ENCODE results near the gene REXO5. TPM values are rescaled to one million over a fixed set of nuclear protein-coding genes. Genes with fewer than 3 reads are reported as not detected.

The REXO5 gene
- total RNA-seq, 2 experiments from 2014 or later: 18.7 to 24.7 TPM

GRCh38 chr16:20871941-20872815 lies 65.9 kb downstream of the REXO5 start:
- CTCF ChIA-PET: interaction anchor here (0.9 to 4.2 kb wide), 5 partner anchors 22 to 37 kb away, joined by 3 to 28 read pairs (median 9); no protein-coding TSS in a partner anchor
- peaks cover 37% of the 10 kb centered on the region for H3K36me3 Mint-ChIP-seq
- H3K27ac Mint-ChIP-seq: peak overlapping the region; percentile 68
- no peaks in the 10 kb centered on the region for H3K9me3 Mint-ChIP-seq (ENCODE audit: low read depth)
- no peak for ATAC-seq
- no peaks in the 10 kb centered on the region for H3K27me3 Mint-ChIP-seq
- peaks cover 89% of the 10 kb centered on the region for H3K4me1 Mint-ChIP-seq
- H3K4me3 Mint-ChIP-seq: no peak overlapping the region
- no peak for DNase-seq

GRCh38 chr16:20873331-20873730 lies 67.0 kb downstream of the REXO5 start:
- ATAC-seq (no peak), DNase-seq (no peak)
- Mint-ChIP-seq H3K36me3 (peaks cover 38% of the 10 kb centered on the region), H3K27me3 (no peaks in the 10 kb centered on the region), H3K4me1 (peaks cover 86% of the 10 kb centered on the region), H3K27ac (peak overlapping the region; percentile 98), H3K9me3 (ENCODE audit: low read depth) (no peaks in the 10 kb centered on the region), H3K4me3 (no peak overlapping the region)
- CTCF ChIA-PET: interaction anchor here (0.9 to 4.2 kb wide), 8 partner anchors 8 to 71 kb away, joined by 3 to 28 read pairs (median 16); no protein-coding TSS in a partner anchor

DNA sequence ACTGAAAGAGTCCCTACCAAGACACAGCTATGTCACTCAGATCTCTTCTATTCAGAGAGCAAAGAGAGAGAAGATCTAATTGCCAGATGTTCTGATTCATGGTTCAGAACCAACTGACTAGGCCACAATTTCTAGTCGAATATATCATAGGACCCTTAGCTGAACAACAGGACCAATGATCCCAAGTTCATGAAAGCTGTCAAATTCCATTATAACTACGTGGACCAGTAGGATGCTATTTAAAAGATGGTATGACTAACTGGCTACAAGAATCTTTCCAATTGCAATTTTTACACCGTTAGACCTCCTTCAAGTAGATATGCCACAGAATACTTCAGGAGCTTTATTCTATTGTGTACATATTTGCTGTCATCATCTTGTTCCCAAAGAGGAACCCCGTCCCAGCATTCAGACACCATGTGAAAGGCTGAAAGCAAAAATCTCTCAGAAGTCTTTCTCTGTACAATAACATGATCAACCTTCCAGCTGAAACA lies 67.8 kb downstream of the REXO5 start:
- peak; percentile 5 for ATAC-seq
- CTCF ChIA-PET: interaction anchor here (0.6 to 4.2 kb wide), 17 partner anchors 8 to 283 kb away, joined by 3 to 28 read pairs (median 8); partner anchors contain the start of genes DCUN1D3, ERI2, LYRM1 and REXO5
- DNase-seq: no peak
- peak overlapping the region; percentile 98 for H3K27ac Mint-ChIP-seq
- peak overlapping the region; percentile 66 for H3K4me3 Mint-ChIP-seq
- peaks cover 39% of the 10 kb centered on the region for H3K36me3 Mint-ChIP-seq
- no peaks in the 10 kb centered on the region for H3K9me3 Mint-ChIP-seq (ENCODE audit: low read depth)
- H3K4me1 Mint-ChIP-seq: peaks cover 89% of the 10 kb centered on the region
- H3K27me3 Mint-ChIP-seq: no peaks in the 10 kb centered on the region

DNA sequence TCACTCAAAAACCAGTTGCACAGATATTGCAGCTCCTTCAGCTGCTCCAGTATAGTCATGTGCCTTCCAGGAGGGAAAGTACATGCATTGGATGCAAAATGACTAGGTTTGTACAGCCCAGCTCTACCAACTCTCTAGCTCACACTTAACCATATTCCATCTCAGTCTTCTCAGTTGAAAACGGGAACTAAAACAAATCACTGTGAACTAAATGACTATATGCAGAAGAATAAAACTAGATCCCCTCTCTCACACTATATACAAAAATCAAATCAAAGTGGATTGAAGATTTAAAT lies 69.0 kb downstream of the REXO5 start:
- Mint-ChIP-seq H3K36me3 (peaks cover 39% of the 10 kb centered on the region), H3K4me3 (peak overlapping the region; percentile 65), H3K27ac (peak overlapping the region; percentile 98), H3K4me1 (peaks cover 91% of the 10 kb centered on the region), H3K27me3 (no peaks in the 10 kb centered on the region), H3K9me3 (ENCODE audit: low read depth) (no peaks in the 10 kb centered on the region)
- peak; percentile 13 for ATAC-seq
- no peak for DNase-seq
- CTCF ChIA-PET: interaction anchor here (0.9 to 4.2 kb wide), 12 partner anchors 8 to 69 kb away, joined by 3 to 28 read pairs (median 13); partner anchors contain the start of genes DCUN1D3, ERI2, LYRM1 and REXO5

DNA sequence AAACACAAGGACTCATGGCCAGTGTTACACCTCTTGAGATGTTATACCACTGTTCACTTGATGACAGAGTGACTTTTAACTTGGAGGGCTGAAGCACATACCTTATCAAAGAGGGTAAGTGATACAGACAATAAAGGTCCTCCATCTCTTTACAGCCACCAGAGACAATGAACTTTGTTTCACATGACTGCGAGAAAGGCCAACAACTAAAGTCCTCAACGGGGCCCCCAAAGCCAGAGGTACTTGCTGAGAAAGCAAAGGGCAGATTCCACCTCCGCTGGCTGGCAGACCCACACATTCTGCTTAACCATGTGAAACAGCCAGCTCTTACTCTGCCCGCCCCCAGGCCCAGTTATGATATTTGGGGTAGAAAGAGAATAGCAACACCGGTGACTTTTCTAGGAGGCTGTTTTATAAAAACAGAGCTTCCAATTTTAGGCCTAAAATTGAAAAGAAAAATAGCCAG lies 72.4 kb downstream of the REXO5 start:
- CTCF ChIA-PET: interaction anchor here (1.0 to 1.8 kb wide), 3 partner anchors 12 to 206 kb away, joined by 3 to 8 read pairs (median 5); no protein-coding TSS in a partner anchor
- ATAC-seq: no peak
- DNase-seq: no peak
- no peaks in the 10 kb centered on the region for H3K9me3 Mint-ChIP-seq (ENCODE audit: low read depth)
- no peaks in the 10 kb centered on the region for H3K27me3 Mint-ChIP-seq
- H3K4me1 Mint-ChIP-seq: peaks cover 80% of the 10 kb centered on the region
- H3K36me3 Mint-ChIP-seq: peaks cover 39% of the 10 kb centered on the region
- no peak overlapping the region for H3K4me3 Mint-ChIP-seq
- H3K27ac Mint-ChIP-seq: peak overlapping the region; percentile 90

- Mint-ChIP-seq H3K4me3 (peak overlapping the region; percentile 62), H3K27me3 (no peaks in the 10 kb centered on the region), H3K36me3 (peaks cover 43% of the 10 kb centered on the region), H3K9me3 (ENCODE audit: low read depth) (no peaks in the 10 kb centered on the region), H3K4me1 (peaks cover 80% of the 10 kb centered on the region), H3K27ac (peak overlapping the region; percentile 90)
- DNase-seq (no peak), ATAC-seq (peak; percentile 50)
- CTCF ChIA-PET: interaction anchor here (1.0 to 1.8 kb wide), 2 partner anchors 13 to 29 kb away, joined by 3 to 8 read pairs; no protein-coding TSS in a partner anchor
Measured at GRCh38 chr16:20879175-20880040, 73.1 kb downstream of the REXO5 start.

GRCh38 chr16:20880867-20881502 lies 74.7 kb downstream of the REXO5 start:
- DNase-seq: no peak
- Mint-ChIP-seq H3K9me3 (ENCODE audit: low read depth) (no peaks in the 10 kb centered on the region), H3K36me3 (peaks cover 51% of the 10 kb centered on the region), H3K27me3 (no peaks in the 10 kb centered on the region), H3K4me3 (no peak overlapping the region), H3K27ac (peak overlapping the region; percentile 29), H3K4me1 (peaks cover 76% of the 10 kb centered on the region)
- CTCF ChIA-PET: interaction anchor here (1.4 kb wide), 1 partner anchor 75 kb away, joined by 3 read pairs; the partner anchor contains the start of genes ERI2 and REXO5
- no peak for ATAC-seq

DNA sequence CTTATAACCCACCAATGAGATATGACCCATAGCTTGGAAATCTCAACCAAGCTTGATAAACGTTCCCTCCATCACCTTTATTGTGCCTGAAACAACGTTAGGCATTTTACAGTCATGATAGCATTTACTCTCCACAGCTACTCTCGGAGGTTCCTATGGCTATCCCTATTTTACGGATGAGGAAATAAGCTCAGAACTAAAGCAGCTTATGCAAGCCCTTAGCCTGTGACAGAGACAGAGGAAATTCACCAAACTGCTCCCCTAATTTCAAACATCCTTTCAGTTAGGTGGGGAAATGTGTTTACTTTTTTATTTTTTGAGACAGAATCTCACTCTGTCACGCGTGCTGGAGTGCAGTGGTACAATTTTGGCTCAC lies 75.2 kb downstream of the REXO5 start:
- Mint-ChIP-seq H3K4me3 (no peak overlapping the region), H3K27ac (peak overlapping the region; percentile 20), H3K27me3 (no peaks in the 10 kb centered on the region), H3K4me1 (peaks cover 74% of the 10 kb centered on the region), H3K9me3 (ENCODE audit: low read depth) (no peaks in the 10 kb centered on the region), H3K36me3 (peaks cover 50% of the 10 kb centered on the region)
- DNase-seq: no peak
- CTCF ChIA-PET: interaction anchor here (1.4 kb wide), 1 partner anchor 75 kb away, joined by 3 read pairs; the partner anchor contains the start of genes ERI2 and REXO5
- ATAC-seq: no peak

DNA sequence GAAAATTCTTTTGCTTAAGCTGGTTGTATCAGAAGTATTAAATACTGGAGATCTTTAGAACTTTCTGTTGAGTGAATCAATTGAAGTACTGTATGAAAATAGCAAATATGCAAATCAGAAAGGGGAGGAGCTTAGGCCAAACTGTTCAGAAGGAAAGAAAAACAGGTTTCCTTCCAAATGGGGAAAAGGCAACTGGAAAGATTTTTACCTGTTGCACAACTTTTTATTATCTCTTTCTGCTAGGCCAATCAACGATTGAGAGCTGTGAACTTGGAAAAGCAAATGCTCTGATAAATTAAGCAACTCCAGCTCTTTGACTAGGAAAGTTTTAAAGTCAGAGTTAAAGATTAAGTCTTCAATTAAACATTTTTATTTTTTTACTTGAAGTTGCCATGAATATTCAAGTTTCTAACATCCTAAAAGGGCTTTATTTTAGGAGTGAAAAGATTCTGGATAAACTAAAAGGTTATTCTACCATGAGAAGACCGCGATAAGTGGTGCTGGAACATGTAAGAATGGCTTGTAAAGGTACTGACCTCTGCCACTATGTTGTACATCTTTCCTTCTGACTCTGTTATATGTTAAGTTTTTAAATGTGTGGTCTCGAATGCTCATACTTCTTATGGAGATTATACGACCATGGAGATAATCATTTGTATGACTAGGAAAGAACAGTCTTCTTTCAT lies 77.4 kb downstream of the REXO5 start:
- H3K27ac Mint-ChIP-seq: peak overlapping the region; percentile 55
- peaks cover 53% of the 10 kb centered on the region for H3K36me3 Mint-ChIP-seq
- H3K9me3 Mint-ChIP-seq (ENCODE audit: low read depth): no peaks in the 10 kb centered on the region
- peaks cover 66% of the 10 kb centered on the region for H3K4me1 Mint-ChIP-seq
- ATAC-seq: no peak
- no peak overlapping the region for H3K4me3 Mint-ChIP-seq
- CTCF ChIA-PET: interaction anchor here (1.0 to 1.4 kb wide), 3 partner anchors 9 to 16 kb away, joined by 3 to 8 read pairs (median 6); partner anchors contain the start of genes DCUN1D3 and LYRM1
- no peak for DNase-seq
- no peaks in the 10 kb centered on the region for H3K27me3 Mint-ChIP-seq

DNA sequence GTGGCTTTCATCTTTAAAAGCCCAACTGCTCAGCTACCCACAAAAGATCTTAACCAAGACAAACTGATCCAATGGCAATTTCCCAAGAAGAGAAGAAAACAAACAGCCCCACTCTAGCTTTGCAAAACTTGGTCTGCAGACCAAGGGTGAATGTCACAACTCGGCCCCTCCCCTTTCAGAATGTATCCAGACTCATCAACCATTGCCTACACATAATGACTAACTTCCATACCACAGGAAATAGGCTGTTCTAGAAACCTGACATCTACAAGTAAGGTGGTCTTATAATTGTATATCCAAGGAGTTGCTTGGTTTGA lies 77.9 kb downstream of the REXO5 start:
- Mint-ChIP-seq H3K9me3 (ENCODE audit: low read depth) (no peaks in the 10 kb centered on the region), H3K27me3 (no peaks in the 10 kb centered on the region), H3K27ac (peak overlapping the region; percentile 55), H3K4me3 (no peak overlapping the region), H3K36me3 (peaks cover 51% of the 10 kb centered on the region), H3K4me1 (peaks cover 61% of the 10 kb centered on the region)
- ATAC-seq: peak; percentile 59
- CTCF ChIA-PET: interaction anchor here (1.2 to 1.4 kb wide), 2 partner anchors 9 to 16 kb away, joined by 6 to 8 read pairs; partner anchors contain the start of genes DCUN1D3 and LYRM1
- no peak for DNase-seq

GRCh38 chr16:20886320-20886719 lies 80.0 kb downstream of the REXO5 start:
- H3K4me1 Mint-ChIP-seq: peaks cover 54% of the 10 kb centered on the region
- no peak overlapping the region for H3K4me3 Mint-ChIP-seq
- no peaks in the 10 kb centered on the region for H3K27me3 Mint-ChIP-seq
- no peak overlapping the region for H3K27ac Mint-ChIP-seq
- DNase-seq (no peak), ATAC-seq (no peak)
- CTCF ChIA-PET: interaction anchor here (0.5 kb wide), 1 partner anchor 97 kb away, joined by 3 read pairs; no protein-coding TSS in a partner anchor
- no peaks in the 10 kb centered on the region for H3K9me3 Mint-ChIP-seq (ENCODE audit: low read depth)
- peaks cover 60% of the 10 kb centered on the region for H3K36me3 Mint-ChIP-seq

DNA sequence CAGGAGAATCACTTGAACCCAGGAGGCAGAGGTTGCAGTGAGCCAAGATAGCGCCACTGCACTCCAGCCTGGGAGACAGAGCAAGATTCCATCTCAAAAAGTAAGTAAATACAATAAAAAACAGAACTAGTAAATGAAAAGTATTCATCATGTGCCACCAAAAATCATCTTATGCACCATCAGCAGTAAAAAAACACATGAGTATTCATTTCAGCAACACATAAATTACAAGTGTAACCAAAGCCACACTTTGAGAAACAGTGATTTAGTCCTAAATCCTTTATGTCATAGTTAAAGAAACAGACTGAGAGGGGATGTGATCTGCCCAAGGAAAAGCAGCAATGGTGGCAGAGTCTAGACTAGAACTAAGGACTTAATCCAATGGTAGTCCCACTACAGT lies 80.9 kb downstream of the REXO5 start:
- peaks cover 65% of the 10 kb centered on the region for H3K36me3 Mint-ChIP-seq
- ATAC-seq (no peak), DNase-seq (no peak)
- CTCF ChIA-PET: interaction anchor here (0.5 to 1.9 kb wide), 2 partner anchors 13 to 98 kb away, joined by 3 to 8 read pairs; partner anchors contain the start of genes DCUN1D3 and LYRM1
- H3K27ac Mint-ChIP-seq: no peak overlapping the region
- H3K27me3 Mint-ChIP-seq: no peaks in the 10 kb centered on the region
- H3K4me1 Mint-ChIP-seq: peaks cover 53% of the 10 kb centered on the region
- no peaks in the 10 kb centered on the region for H3K9me3 Mint-ChIP-seq (ENCODE audit: low read depth)
- H3K4me3 Mint-ChIP-seq: no peak overlapping the region
